ENCODE measurements around the gene B4GALT2.

- no peak for TF ChIP-seq CTCF (IDR thresholded peaks at IDR 0.05)
- TF ChIP-seq POLR2AphosphoS5 (IDR thresholded peaks at IDR 0.05): no peak
- TF ChIP-seq POLR2A (IDR thresholded peaks at IDR 0.05; ENCODE audit: low read depth): no peak
Observed at GRCh38 chr1:44033041-44033575, 54.1 kb downstream of the B4GALT2 start.
